ENCODE results near the gene OSBP2. TPM values are rescaled to one million over a fixed set of nuclear protein-coding genes. Genes with fewer than 3 reads are reported as not detected.

The OSBP2 gene
- total and polyA plus RNA-seq, 2 of the 13 experiments (the other 11 are each of a cell fraction or from before 2014, with no cell fraction given): 5.0 to 7.7 TPM

DNA sequence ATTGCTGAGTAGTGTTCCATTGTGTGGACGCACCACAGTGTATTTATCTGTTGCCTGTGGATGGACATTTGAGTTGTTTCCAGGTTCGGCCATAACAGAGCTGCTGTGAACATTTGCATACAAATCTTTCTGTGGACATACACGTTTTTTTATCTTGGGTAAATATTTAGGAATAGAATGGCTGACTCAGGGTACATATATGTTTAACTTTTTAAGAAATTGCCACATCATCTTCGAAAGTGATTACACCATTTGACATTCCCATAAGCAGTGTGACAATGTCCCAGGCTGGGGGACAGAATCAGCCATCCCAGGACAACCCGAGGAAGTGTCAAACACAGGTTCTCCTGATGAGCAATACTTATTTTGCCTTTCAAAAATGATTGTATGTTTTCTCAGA, 87.9 kb downstream of the OSBP2 start (continued):
- TF ChIP-seq ETV6 (CRISPR knock-in tag; conservative IDR thresholded peaks at IDR 0.05): no peak
- no peak for TF ChIP-seq ZSCAN29 (CRISPR knock-in tag; conservative IDR thresholded peaks at IDR 0.05)
- no peak for TF ChIP-seq ZNF20 (CRISPR knock-in tag; IDR thresholded peaks at IDR 0.05)
- TF ChIP-seq ATF4 (CRISPR knock-in tag; IDR thresholded peaks at IDR 0.05): peak in 1 of 2 experiments; percentile 68; a peak in 2 of 4 replicates
- peak; percentile 86 for TF ChIP-seq BCL6 (CRISPR knock-in tag; IDR thresholded peaks at IDR 0.05)
- 0 out of 4 replicates have a peak, but pooled peaks of 1 of the 2 experiments have one; percentile 33 for TF ChIP-seq KLF16 (CRISPR knock-in tag; IDR thresholded peaks at IDR 0.05)
- TF ChIP-seq SOX13 (IDR thresholded peaks at IDR 0.05): no peak
- TF ChIP-seq SOX13 (CRISPR knock-in tag; conservative IDR thresholded peaks at IDR 0.05 in 1 of 2, IDR thresholded peaks at IDR 0.05 in 1 of 2): peak in 1 of 2 experiments; percentile 31; a peak in 1 of 4 replicates

- no TSS peak for BruUV-seq (replicated peaks)
- Histone ChIP-seq H3K4me2 (ENCODE audit: low read depth, low read length) (no peak overlapping the region), H3K27ac (ENCODE audit: extremely low read length, insufficient read depth, low read length) (no peak overlapping the region), H3K79me2 (ENCODE audit: insufficient read depth, low read length) (no peaks in the 10 kb centered on the region), H3K9ac (ENCODE audit: insufficient read depth, low read depth, low read length) (no peak overlapping the region), H3K9me3 (ENCODE audit: low read length) (no peaks in the 10 kb centered on the region), H3K36me3 (replicated peaks in 1 of 2; ENCODE audit: control insufficient read depth in 1 of 2, insufficient read depth in 2 of 2, low read length in 2 of 2) (no peaks in the 10 kb centered on the region), H3K4me3 (replicated peaks in 1 of 3; ENCODE audit: insufficient read depth in 1 of 3, low read depth in 2 of 3, low read length in 3 of 3) (no peak overlapping the region), H3K27me3 (ENCODE audit: control insufficient read depth in 1 of 2, insufficient read depth in 2 of 2, low read length in 2 of 2) (peaks cover 0 to 14% of the 10 kb centered on the region in 2 experiments; a peak in 2 of 5 replicates), H2AFZ (ENCODE audit: low read length) (no peak overlapping the region), H4K20me1 (ENCODE audit: insufficient read depth, low read length) (no peaks in the 10 kb centered on the region), H3K4me1 (ENCODE audit: insufficient read depth, low read length) (peaks cover 11% of the 10 kb centered on the region)
- no peak for TF ChIP-seq ZBTB49 (CRISPR knock-in tag; IDR thresholded peaks at IDR 0.05; ENCODE audit: borderline replicate concordance)
- no peak for TF ChIP-seq ATF7 (IDR thresholded peaks at IDR 0.05)
- TF ChIP-seq ATF7 (CRISPR knock-in tag; IDR thresholded peaks at IDR 0.05): no peak
- TF ChIP-seq ZSCAN25 (CRISPR knock-in tag; IDR thresholded peaks at IDR 0.05): no peak
- TF ChIP-seq KAT8 (CRISPR knock-in tag; IDR thresholded peaks at IDR 0.05): no peak
- TF ChIP-seq SMAD1 (CRISPR knock-in tag; IDR thresholded peaks at IDR 0.05; ENCODE audit: borderline replicate concordance, low read depth): no peak
- TF ChIP-seq NCOA1 (CRISPR knock-in tag; IDR thresholded peaks at IDR 0.05): no peak
- no peak for TF ChIP-seq PTBP1 (IDR thresholded peaks at IDR 0.05; ENCODE audit: low read depth, low read length, poor library complexity, severe bottlenecking)
- TF ChIP-seq NFIB (CRISPR knock-in tag; IDR thresholded peaks at IDR 0.05; ENCODE audit: borderline replicate concordance): no peak
- TF ChIP-seq ZKSCAN8 (CRISPR knock-in tag; IDR thresholded peaks at IDR 0.05; ENCODE audit: borderline replicate concordance): no peak
- TF ChIP-seq, protein P1, sequence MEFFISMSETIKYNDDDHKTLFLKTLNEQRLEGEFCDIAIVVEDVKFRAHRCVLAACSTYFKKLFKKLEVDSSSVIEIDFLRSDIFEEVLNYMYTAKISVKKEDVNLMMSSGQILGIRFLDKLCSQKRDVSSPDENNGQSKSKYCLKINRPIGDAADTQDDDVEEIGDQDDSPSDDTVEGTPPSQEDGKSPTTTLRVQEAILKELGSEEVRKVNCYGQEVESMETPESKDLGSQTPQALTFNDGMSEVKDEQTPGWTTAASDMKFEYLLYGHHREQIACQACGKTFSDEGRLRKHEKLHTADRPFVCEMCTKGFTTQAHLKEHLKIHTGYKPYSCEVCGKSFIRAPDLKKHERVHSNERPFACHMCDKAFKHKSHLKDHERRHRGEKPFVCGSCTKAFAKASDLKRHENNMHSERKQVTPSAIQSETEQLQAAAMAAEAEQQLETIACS (CRISPR knock-in tag; IDR thresholded peaks at IDR 0.05): no peak
- no peak for DNase-seq (ENCODE audit: low spot score)
- CTCF ChIA-PET (ENCODE audit: low intra/inter-chr PET ratio, low total read pairs): no interaction called here
- intact Hi-C loops (cut with micrococcal nuclease; ENCODE audit: unreplicated experiment): no loop called here
- POLR2A ChIA-PET: no interaction called here
- no peak for FAIRE-seq
- 19% methylated on average over 2 of the region's 2 CpGs for WGBS (ENCODE audit: low lambda C conversion rate)
- in situ Hi-C loops (cut with HindIII; ENCODE audit: extremely low pct_ligation_motif_present, low pct_unique_long_range_greater_than_20kb): no loop called here
- no peak for ATAC-seq
Observed at GRCh38 chr22:30783021-30783420, 88.3 kb downstream of the OSBP2 start.
